ENCODE measurements around the gene PRLR. TPM values are rescaled to one million over a fixed set of nuclear protein-coding genes. Genes with fewer than 3 reads are reported as not detected.

PRLR gene
- total and polyA plus RNA-seq, 9 of the 15 experiments (the other 6 are each of a cell fraction or from before 2014, with no cell fraction given), result 0.02 TPM; not detected in 8

DNA sequence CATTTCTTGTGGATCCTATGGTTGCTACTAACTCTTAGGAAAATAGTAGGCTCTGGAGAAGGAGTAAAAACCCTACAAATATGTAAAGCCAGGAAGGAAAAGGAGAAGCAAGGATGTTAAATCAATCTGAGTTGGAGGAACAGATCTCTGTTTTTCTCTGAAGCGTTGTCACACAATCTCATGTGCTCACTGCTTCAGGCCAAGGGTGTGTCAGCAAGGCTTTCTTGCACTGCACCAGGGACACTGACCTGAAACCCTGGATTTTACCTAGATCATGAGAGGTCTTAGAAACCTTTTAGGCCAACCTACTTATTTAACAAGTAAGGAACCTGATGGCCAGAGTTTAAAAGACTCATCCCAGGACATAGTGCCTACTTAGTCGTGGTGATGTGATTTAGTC, 170.1 kb downstream of the PRLR start:
- Histone ChIP-seq H3K36me3 (ENCODE audit: control insufficient read depth, insufficient read depth, low read length) (no peaks in the 10 kb centered on the region), H3K4me1 (replicated peaks in 1 of 2; ENCODE audit: control insufficient read depth in 2 of 2, insufficient read depth in 2 of 2, low read length in 2 of 2) (no peaks in the 10 kb centered on the region), H3K79me2 (ENCODE audit: control insufficient read depth, insufficient read depth, low read length) (no peaks in the 10 kb centered on the region), H3K9ac (ENCODE audit: insufficient read depth in 1 of 2, low read depth in 2 of 2, low read length in 2 of 2) (no peak overlapping the region), H4K20me1 (replicated peaks; ENCODE audit: control insufficient read depth, insufficient read depth, low read length) (no peaks in the 10 kb centered on the region), H3K4me3 (no peak overlapping the region), H3K9me1 (ENCODE audit: control insufficient read depth, insufficient read depth, low read length) (no peaks in the 10 kb centered on the region), H3K27me3 (ENCODE audit: control insufficient read depth in 2 of 2, insufficient read depth in 2 of 2, low read length in 2 of 2) (no peaks in the 10 kb centered on the region), H3K27ac (ENCODE audit: extremely low read depth, low read depth, low read length) (no peak overlapping the region), H3K4me2 (ENCODE audit: insufficient read depth, low read length) (no peak overlapping the region), H2AFZ (ENCODE audit: low read depth, low read length) (no peak overlapping the region), H3K9me3 (replicated peaks; ENCODE audit: control insufficient read depth, insufficient read depth, low read depth, low read length) (no peaks in the 10 kb centered on the region)
- no peak for TF ChIP-seq PTBP1 (IDR thresholded peaks at IDR 0.05; ENCODE audit: low read depth, low read length)
- TF ChIP-seq TBP (optimal IDR thresholded peaks at IDR 0.05; ENCODE audit: low read depth, low read length), result no peak
- TF ChIP-seq CBX8 (IDR thresholded peaks at IDR 0.05; ENCODE audit: borderline replicate concordance, extremely low read depth, low read depth, low read length, poor library complexity, severe bottlenecking), result no peak
- no peak for TF ChIP-seq ZBTB2 (IDR thresholded peaks at IDR 0.05)
- no peak for TF ChIP-seq EWSR1 (IDR thresholded peaks at IDR 0.05; ENCODE audit: borderline replicate concordance, low read depth, partially characterized antibody)
- no peak for TF ChIP-seq GATAD2A (IDR thresholded peaks at IDR 0.05)
- TF ChIP-seq C11orf30 (IDR thresholded peaks at IDR 0.05; ENCODE audit: low read depth), result no peak
- TF ChIP-seq SNAPC5 (CRISPR knock-in tag; IDR thresholded peaks at IDR 0.05), result no peak
- TF ChIP-seq HMG20A (CRISPR knock-in tag; conservative IDR thresholded peaks at IDR 0.05), result no peak
- TF ChIP-seq, protein P1, sequence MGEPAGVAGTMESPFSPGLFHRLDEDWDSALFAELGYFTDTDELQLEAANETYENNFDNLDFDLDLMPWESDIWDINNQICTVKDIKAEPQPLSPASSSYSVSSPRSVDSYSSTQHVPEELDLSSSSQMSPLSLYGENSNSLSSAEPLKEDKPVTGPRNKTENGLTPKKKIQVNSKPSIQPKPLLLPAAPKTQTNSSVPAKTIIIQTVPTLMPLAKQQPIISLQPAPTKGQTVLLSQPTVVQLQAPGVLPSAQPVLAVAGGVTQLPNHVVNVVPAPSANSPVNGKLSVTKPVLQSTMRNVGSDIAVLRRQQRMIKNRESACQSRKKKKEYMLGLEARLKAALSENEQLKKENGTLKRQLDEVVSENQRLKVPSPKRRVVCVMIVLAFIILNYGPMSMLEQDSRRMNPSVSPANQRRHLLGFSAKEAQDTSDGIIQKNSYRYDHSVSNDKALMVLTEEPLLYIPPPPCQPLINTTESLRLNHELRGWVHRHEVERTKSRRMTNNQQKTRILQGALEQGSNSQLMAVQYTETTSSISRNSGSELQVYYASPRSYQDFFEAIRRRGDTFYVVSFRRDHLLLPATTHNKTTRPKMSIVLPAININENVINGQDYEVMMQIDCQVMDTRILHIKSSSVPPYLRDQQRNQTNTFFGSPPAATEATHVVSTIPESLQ (CRISPR knock-in tag; IDR thresholded peaks at IDR 0.05), result no peak
- TF ChIP-seq ZNF445 (CRISPR knock-in tag; IDR thresholded peaks at IDR 0.05; ENCODE audit: low read depth), result no peak
- no peak for TF ChIP-seq GTF2A2 (tag; IDR thresholded peaks at IDR 0.05)
- TF ChIP-seq, protein P2, sequence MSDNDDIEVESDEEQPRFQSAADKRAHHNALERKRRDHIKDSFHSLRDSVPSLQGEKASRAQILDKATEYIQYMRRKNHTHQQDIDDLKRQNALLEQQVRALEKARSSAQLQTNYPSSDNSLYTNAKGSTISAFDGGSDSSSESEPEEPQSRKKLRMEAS (CRISPR knock-in tag; IDR thresholded peaks at IDR 0.05), result no peak
- intact Hi-C loops (cut with micrococcal nuclease) (no loop called here), in situ Hi-C loops (cut with MboI) (no loop called here)
- DNase-seq (ENCODE audit: extremely low read depth in 1 of 4, low spot score in 3 of 4), result no peak
- POLR2A ChIA-PET, result no interaction called here
- WGBS (ENCODE audit: insufficient coverage, low coverage, missing lambda C conversion rate), result 0% methylated on average over 2 of the region's 2 CpGs
- no peak for FAIRE-seq
- BruUV-seq (replicated peaks), result no TSS peak
- no peak for ATAC-seq
- CTCF ChIA-PET (ENCODE audit: low intra/inter-chr PET ratio), result no interaction called here

Measured in K562 (cell line).